Stromal cell of bone marrow (primary cell): ENCODE measurements around the gene HOXB7.

ENCODE experiments used
- DNase-seq: peaks from one replicate; pipeline ENCODE4 v3.0.0-alpha.2; 2012; ENCODE audit warnings: low read depth

The HOXB7 gene

DNA sequence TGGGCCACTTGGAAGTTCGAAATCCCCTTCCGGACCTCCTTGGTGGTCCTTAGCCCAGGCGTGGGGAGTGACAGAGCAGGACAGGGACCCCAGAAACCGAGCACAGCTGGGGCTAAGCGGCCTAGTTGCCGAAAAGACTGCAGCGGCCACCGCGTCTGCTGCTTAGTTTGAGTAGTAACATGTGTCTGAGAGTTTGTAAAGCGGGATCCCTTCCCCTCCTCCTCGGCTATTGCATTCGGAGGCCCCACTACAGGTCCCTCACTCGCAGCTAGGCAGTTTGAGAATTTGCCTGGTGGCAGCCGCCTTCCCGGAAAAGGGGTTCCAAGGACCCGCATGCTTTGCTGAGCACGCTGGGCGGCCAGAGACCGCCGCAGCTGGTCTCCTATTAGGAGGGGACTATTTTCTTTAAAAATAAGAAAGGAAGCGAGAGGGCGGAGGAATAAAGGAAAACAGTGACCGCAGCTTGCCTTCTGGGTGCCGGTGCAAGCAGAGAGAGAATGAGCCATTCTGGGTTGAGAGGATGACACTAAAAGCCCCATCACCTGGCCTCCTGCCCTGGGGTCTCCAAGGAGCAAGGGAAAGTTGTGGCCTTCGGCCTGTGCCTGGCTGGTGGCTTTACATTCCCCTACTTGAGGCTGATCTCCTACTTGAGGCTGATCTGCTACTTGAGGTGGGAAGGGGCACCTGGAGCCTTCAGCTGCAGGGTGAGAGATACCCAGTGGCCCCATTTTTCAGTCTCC is 16.1 kb downstream of the HOXB7 start:
- DNase-seq = no peak

DNA sequence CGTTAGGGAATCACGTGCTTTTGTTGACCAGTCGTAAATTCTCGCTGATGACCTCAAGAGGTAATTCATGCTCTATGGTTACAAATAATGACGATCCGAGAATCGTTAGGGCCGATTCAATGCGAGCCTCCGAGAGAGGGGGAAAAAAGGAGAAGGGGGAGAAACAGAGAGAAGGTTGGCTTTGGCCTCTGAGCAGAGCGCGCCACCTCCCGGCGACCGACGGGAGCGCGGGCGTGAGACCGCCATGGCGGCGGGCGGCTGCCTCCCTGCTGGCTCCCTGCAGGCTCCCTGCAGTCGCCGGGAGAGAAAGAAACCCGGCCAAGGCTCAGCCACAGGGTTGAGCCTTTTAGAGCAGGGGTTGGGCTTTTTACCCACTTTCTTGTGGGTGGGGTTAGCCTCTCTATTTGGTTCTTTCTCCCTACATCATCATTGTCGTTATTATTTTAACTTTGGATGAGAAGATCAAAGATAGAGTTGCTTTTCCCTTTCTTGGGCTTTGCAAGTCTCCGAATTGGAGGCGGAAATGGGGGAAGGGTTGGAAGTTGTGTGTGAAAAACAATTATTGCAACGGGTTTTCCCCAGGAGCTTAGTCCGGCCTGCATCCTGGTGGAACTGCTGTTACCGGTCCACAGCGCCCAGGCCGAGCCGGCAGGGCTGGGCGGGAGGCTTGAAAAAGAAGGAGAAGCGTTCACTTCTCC is 16.8 kb downstream of the HOXB7 start:
- DNase-seq = no peak

DNA sequence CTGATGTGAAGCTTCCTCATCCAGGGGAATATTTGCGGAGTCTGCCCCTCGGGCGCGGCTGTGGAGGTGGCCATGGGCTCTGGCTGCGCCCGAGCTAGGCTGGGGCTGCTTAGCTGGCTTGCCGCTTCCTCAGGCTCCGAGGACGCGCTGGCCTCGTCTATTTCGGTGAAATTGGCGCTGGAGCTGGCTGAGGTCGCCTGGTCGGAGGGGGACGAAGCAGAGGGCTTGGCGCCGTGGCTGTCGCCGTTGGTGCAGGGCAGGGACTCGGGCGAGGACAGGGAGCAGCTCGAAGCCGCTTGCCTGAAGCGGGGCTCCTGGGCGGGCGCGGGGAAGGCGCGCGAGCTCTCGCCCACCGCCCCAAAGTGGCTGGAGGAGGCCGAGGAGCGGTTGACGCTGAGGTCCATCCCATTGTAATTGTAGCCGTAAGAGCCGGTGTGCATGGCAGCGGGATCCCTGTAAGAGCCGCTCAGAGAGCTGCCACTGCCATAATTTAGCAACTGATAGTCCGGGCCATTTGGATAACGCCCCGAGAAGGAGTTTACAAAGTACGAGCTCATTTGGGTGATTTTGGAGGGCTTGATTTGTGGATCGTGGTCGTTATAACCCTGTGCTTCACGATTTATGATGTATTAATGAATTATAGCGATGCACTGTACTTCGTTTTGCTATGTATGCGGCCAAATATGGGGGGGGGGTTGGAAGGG is 17.5 kb downstream of the HOXB7 start, which contains the start of gene HOXB5:
TSS of gene HOXB5 (minus strand) at position 654 of the 704 bp plus-strand sequence. CDS start at position 557, 97 bp downstream.
- DNase-seq = no peak

DNA sequence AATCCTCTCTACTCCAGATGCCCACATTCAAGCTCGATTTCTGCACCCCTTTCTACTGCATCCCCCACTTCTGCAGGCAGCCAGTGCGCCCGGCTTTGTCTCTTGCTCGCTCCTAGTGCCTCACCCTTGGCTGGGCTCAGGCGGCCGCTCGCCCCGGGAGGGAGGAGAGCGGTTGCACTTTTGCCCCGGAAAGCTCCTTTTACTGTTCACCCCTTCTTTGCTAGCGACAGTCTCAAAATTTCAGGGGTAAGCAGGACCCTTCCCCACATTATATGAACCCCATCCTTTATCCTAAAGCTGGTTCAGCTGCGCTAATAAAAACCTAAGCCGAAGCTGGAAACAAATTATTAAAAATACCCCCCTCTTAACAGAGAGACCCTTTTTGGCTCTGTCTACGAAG is 18.2 kb downstream of the HOXB7 start:
- DNase-seq = no peak

DNA sequence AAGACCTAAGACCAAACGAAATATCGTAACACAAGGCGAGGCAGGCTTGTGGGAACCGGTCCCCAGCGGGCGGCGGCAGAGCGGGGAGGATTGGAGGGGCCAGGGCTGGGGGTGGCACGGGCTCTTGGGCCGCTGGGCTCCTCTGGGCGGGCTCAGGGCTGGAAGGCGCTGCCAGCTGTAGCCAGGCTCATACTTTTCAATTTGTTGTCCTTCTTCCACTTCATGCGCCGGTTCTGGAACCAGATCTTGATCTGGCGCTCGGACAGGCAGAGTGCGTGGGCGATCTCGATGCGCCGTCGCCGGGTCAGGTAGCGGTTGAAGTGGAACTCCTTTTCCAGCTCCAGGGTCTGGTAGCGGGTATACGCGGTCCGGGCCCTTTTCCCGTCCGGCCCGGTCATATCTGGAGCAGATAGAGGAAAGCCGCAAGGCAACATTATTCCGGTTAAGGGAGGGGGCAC is 18.7 kb downstream of the HOXB7 start:
- DNase-seq = no peak

DNA sequence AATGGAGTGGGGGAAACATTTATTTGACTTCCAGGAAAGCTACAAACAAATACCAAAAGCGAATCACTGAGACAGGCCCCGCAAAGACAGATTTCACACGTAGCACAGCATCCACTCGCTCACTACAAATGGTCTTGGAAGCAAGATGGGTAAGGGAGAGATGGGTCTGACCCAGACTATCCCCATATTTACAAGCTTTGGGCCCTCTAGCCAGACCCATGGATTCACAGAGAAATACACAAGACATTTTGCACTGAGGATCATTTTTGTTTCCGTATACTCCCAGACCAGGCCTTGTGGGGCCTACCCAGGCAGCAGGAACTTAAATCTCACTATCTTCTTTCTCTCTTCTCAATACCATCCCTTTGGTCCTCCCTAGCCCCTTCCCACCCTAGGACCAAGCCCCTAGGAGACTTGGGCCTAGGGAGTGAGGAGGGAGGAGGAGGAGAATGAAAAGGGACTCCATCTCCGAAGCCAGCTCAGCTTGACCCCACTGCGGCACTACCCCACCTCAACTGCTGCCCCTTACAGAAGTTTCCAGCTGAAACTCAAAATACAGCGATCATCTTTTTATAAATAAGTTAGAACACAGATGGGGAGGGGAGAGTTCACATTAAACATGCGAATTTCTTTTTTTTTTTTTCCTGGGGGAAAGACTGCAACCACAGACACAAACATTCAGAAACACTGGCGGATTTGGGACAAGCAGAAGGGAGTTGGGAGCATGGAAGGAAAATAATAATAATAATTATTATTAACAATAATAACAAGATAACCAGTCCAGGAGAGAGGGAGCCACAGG is 19.4 kb downstream of the HOXB7 start:
- DNase-seq = no peak

DNA sequence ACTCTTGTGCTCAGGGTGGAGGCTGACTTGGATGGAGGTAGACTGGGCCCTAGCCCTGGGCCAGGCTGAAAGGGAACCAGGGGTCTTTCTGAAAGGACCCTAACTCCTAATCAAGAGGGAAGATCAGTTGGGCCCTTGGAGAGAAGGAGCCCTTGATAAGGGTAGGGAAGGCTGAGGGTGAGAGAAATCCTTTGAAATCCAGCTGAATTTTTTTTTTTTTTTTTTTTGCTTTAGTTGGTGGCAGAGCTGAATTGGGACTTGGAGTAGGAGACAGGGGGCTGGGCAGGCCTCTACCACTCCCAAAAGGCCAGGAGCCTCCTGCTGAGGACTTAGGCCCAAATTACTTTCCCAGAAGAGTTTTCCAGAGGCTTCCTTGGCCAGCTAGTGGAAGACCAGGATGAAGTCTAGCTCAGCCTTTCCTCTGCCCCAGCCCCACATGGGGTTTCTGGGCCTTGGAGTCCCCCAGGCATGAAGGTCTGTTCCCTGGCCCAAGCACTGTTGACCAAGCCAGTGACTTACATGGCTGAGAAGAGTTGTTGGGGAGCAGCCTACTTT is 20.1 kb downstream of the HOXB7 start:
- DNase-seq = no peak

DNA sequence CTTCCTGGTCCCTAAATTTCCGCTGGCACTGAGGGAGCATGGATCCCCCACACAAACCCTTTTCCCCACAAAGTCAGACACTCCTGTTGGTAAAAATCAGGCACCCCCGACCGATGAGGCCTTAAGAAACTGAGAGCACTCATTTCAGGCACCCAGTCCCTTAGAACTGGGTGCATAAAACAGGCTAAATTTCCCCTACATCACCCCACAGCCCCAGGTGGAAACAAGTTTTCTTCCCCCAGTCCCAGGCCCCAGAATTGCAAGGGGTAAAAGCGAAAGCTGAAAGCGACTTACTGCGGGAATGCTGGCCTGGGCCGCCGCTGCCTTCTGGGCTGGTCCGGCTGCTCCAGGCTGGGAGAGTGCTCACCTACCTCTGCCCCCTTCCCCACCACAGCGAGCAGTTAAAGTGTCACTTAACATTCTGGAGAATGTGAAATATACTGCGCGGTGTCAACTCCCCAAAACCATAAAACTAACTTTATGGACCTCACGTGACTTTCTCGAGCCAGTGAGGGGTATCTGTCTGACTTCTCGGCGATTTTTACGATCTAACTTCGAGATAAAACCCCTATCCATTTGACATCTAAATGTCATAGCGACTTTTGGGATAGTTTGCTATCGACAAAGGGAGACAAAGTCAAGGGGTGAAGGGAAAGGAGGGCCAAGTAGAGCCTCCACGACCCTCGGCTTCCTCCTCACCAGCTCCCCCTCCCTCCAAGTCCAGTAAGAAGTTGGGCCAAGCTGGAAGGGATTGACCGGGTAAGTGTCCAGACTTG is 20.8 kb downstream of the HOXB7 start, which contains the start of gene HOXB3:
TSS of gene HOXB3 (minus strand) at position 411 of the 776 bp plus-strand sequence. CDS start 37,767 bp downstream, outside the sequence.
- no peak for DNase-seq

DNA sequence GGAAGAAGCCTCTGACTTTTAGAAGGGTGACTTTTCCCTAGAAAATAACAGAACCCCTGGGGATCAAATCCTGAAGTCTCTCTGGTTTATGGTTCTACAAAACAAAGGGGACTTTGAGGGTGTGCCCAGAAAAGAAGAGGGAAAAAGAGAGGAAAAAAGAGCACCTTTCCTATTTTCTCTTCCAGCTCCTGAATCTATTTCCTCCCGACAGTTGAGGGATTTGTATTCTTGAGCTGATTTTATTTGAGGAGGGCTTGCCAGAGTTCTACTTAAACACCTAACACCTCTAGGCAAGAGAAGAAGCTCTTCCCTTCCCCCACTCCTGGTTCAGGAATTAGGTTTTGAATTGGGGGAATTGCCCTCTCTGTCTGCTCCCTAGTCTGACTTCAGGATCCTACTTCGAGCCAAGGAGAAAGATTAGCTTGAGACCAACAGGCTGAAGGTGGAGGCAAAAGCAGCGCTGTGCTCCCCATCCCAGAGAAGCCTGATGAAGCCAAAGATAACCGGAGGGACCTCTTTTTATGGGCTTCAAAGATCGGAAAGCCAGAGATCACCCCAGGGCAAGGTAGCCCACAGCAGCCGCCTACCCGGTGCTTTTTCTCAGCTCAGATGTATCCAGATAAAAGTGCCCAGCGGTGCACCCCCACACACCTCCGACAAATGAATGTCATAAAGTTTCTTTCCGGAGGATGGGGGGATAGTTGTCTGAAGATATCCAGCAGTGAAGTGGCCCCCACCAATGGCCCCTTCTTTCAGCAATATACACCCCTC is 21.6 kb downstream of the HOXB7 start:
- DNase-seq = no peak

DNA sequence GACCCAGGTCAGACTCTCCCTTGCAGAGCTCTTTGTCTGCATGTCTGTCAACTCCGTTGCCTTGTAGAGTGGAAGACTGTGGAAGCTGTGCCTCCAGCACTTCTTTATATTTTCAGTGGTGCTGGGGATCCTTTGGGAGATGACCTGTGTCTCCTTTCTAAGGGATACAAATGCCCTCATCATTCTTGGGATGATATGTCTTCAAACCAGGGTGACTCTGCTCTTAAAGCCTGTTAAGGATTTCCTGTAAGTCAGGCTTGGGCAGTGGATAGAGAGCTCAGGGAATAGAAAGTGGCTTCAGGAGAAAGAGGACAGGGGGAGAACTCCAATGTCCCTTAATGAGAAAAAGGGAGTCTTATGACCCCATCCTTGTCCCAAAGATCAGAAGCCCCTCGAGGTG is 22.3 kb downstream of the HOXB7 start:
- DNase-seq = no peak

DNA sequence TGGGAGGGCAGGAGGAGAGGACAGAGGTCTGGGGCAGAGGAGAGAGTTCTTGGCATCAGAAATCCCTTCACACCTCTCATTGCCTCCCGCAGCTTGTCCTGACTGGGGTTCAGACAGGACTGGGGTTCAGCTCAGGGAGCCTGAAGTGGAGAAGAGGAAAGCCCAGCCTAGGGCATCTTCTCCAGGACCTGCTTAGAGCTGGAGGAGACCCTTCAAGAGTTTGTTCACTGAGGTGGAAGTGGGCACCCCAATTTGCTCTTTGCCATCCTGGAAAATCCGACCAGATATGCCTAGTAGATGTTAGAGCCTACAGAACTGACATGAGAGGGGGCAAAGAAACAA is 22.8 kb downstream of the HOXB7 start:
- DNase-seq = no peak

DNA sequence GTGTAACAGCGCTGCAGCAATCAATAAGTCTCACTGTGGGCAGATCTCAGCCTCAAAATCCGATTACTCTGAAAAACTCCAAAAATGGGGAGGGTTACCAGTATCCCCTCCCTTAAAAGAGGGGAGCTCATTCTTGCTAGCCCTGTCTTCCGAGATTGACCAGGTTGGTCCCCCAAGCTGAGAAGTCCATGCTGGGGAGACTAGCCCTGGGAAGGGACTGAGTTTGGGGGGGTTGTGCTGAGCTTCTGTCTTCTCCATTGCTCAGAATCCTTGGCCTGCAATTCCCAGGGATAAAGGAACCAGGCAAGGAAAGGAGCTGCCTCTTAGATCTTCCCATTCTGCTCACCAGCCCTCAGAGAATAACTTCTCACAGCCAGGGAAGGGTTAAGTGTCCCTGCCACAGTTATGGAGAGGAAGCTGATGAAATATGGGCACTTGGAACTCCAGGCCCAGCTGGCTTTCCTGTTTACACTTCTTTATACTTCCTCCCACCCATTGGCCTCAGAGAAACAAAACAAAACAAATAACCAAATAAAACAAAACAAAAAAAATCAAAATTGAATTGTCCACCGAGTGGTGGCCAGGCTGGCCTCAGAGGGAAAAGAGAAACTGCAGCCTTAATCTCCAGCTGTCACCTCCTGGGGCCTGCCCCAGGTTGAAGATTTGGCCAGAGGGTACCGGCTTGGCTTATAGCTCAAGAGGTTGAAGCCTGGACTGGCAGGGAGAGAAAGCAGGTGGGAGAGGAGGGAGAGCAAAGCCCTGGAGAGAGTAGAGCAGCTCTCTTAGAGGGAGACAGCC is 23.3 kb downstream of the HOXB7 start:
- no peak for DNase-seq

DNA sequence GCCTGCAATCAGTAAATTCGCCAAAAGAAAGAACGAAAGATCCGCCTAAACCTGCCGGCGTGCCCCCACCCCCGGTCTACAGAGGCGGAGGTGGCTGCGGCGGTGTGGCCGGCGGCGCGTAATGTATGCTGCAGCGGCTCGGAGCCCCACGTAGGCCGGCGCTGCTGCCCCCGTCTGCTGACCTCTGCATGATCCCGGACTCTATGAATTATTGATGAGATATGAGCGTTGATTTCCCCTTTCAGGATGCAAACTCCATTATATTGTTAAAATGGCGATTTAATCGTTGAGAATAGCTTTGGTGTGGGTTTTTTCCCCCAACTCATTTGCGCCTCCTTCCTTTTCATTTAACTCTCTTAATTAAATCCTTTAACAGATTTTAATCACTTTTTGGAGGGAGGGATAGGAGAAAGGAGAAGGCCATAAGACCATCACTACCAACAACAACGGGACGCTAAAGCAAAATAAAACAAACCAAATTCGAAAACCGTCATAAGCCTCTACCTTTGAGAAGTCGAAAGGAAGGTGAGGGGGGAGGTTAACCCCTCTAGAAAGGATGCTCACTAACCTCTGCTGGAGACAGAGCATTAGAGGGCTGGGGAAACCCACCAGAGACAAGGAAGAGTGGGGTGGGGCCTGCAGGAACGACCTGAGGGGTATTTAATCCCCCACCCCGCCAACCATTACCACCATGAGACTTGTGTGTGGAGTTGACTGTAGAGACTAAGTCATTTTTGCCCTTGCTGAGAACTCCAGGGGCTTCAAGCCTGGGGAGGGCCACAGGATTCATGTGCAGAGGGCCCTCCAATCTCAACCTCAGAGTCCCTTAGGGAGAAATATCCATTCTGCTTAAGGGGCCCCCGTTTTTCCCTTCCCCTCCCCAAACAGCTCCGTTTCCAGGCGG is 24.2 kb downstream of the HOXB7 start:
- DNase-seq = no peak

DNA sequence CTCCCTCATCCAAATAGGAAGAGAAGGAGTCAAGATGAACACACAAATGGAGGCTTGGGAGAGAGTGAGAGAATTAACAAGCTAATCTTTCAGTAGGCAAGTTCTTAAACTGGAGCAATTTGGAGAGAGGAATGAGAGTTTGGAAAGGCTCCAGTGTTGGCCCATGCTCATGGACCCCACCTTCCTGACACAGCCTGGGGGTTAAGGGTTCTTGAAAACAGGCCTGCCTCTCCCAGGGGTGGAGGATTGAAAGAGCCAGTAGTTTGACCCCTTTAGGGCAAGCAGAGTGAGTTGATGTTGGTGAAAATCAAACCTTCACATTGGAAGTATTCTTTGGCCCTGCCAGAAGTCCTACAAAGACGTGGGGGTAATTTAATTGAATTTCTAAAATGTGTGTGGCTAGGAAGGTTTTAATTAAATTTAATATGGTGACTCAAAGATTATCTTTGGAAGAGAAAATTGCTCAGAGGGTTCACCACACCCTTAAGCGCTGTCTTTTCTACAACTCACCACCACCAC is 26.5 kb downstream of the HOXB7 start:
- DNase-seq = no peak

DNA sequence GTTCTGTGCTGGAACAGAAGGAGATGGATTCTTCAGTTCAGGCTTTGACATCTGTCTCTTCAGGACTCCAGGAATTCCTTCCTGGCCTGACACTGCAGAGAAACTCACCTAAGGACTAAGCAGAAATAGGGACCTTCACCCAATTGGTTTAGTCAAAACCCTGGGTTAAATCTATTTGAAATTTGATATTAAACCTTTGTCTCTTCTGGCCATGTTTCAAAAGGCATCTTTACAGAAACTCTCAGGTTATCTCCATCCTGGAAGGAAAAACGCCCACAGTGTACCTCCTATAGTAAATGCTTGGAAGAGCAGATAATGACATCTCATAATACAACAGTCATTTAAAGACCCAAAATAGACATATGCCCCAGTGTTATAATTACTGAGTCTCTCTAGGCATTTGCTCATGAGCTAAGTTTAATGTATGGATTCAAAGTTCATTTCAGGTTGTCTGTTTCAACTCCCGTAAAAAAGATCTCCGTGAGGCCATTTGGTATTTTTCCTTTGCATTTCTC is 27.1 kb downstream of the HOXB7 start:
- no peak for DNase-seq

DNA sequence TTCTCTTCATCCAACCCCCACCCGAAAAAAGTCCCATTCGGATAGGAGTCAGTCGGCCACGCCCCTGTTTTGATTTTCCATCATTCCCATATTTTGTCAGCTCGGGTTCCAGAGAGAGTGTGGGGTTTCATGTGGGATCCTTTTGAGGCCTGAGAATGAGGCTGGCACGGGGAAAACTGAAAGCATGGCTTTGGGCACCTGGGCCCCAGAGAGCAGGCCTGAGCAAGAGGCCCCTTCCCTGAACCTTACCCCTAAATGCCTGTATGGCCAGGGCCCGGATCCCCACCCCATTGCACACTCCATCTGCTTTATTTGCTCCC is 28.1 kb downstream of the HOXB7 start:
- DNase-seq = no peak

DNA sequence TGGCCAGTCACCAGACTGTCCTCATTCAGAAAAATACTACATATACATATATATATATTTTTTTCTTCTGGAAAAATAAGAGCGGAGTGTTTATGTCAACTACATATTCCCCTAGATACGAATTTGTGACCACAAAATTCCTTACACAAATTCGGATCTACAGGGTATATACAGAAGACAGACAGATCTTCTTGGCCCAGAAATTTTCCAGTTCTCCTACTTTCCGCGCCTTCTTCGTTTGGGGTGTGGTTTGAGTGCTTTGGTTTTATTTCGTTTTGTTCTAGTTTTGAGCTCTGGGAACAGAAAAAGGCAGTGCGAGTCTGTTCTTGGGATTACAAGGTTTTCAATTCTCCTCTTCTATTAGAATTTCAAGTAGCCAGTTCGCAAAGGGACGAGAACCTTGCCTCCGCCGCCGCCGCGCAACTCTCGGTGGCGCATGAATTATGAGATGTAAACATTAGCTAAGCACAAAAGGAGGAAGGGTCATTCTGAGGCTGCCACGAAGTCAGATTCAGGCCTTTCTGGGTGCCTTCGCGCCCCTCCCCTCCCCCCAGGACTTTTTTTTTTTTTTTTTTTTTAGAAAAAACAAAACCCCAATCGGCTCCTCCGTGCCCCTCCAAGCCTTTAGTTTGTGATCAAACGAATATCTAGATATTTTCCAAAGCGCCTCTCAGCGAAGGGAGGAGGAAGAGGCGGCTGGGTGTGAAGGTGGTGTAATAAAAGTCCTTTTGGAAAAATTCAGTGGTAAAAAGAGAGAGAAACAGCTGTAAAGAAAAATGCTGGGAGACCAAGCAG is 30.9 kb downstream of the HOXB7 start:
- no peak for DNase-seq
